ENCODE data around the gene LINC00237.

LINC00237 gene

GRCh38 chr20:21074605-21075336, 31.4 kb downstream of the LINC00237 start:
- Histone ChIP-seq H3K4me1 (ENCODE audit: control insufficient read depth, insufficient read depth, low read length, poor library complexity, severe bottlenecking) (no peaks in the 10 kb centered on the region), H3K4me3 (ENCODE audit: extremely low read depth, insufficient read depth, low read length, poor library complexity, severe bottlenecking) (no peak overlapping the region), H3K36me3 (ENCODE audit: control insufficient read depth, insufficient read depth, low read length) (no peaks in the 10 kb centered on the region), H3K27ac (ENCODE audit: low read depth, low read length, severe bottlenecking) (no peak overlapping the region), H3K9me3 (ENCODE audit: control insufficient read depth, low read length) (no peaks in the 10 kb centered on the region)
- WGBS, 2 experiments (ENCODE audit: insufficient coverage in 2 of 2) = 88 to 100% methylated on average over 8 to 11 of the region's 12 CpGs

DNA sequence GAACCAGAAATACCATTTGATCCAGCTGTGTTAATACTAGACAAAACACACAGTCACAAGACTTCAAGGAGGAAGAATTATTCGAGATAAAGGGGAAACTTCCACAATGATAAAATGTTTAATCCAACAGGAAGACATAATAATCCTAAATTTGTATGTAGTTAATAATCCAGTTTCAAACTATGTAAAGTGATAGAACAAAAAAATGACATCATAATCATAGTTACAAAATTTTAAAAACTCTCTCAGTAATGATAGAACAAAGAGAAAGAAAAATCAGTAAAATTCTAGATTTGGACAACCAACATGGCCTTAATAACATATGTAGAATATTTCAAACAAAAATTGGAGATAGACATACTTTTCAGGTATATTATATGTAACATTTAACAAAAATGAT, 38.9 kb downstream of the LINC00237 start:
- Histone ChIP-seq H3K4me1 (ENCODE audit: control insufficient read depth, insufficient read depth, low read length, poor library complexity, severe bottlenecking) (no peaks in the 10 kb centered on the region), H3K36me3 (ENCODE audit: control insufficient read depth, insufficient read depth, low read length) (no peaks in the 10 kb centered on the region), H3K4me3 (ENCODE audit: extremely low read depth, insufficient read depth, low read length, poor library complexity, severe bottlenecking) (no peak overlapping the region), H3K27ac (ENCODE audit: low read depth, low read length, severe bottlenecking) (no peak overlapping the region), H3K9me3 (ENCODE audit: control insufficient read depth, low read length) (no peaks in the 10 kb centered on the region)
- WGBS, 2 experiments (ENCODE audit: insufficient coverage in 2 of 2) = no CpG with 5 or more reads among the region's 1 CpG

DNA sequence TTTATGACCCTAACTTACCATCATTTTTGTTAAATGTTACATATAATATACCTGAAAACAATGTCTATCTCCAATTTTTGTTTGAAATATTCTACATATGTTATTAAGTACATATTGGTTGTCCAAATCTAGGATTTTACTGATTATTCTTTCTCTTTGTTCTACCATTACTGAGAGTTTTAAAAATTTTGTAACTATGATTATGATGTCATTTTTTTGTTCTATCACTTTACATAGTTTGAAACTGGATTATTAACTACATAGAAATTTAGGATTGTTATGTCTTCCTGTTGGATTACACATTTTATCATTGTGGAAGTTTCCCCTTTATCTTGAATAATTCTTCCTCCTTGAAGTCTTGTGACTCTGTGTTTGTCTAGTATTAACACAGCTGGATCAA, 41.2 kb downstream of the LINC00237 start:
- Histone ChIP-seq H3K36me3 (ENCODE audit: control insufficient read depth, insufficient read depth, low read length) (no peaks in the 10 kb centered on the region), H3K4me3 (ENCODE audit: extremely low read depth, insufficient read depth, low read length, poor library complexity, severe bottlenecking) (no peak overlapping the region), H3K27ac (ENCODE audit: low read depth, low read length, severe bottlenecking) (no peak overlapping the region), H3K4me1 (ENCODE audit: control insufficient read depth, insufficient read depth, low read length, poor library complexity, severe bottlenecking) (no peaks in the 10 kb centered on the region), H3K9me3 (ENCODE audit: control insufficient read depth, low read length) (no peaks in the 10 kb centered on the region)

GRCh38 chr20:21063276-21063675, 42.9 kb downstream of the LINC00237 start:
- Histone ChIP-seq H3K9me3 (ENCODE audit: control insufficient read depth, low read length) (no peaks in the 10 kb centered on the region), H3K36me3 (ENCODE audit: control insufficient read depth, insufficient read depth, low read length) (no peaks in the 10 kb centered on the region), H3K4me3 (ENCODE audit: extremely low read depth, insufficient read depth, low read length, poor library complexity, severe bottlenecking) (no peak overlapping the region), H3K27ac (ENCODE audit: low read depth, low read length, severe bottlenecking) (no peak overlapping the region), H3K4me1 (ENCODE audit: control insufficient read depth, insufficient read depth, low read length, poor library complexity, severe bottlenecking) (no peaks in the 10 kb centered on the region)
- 86 to 97% methylated on average over 6 of the region's 7 CpGs for WGBS, 2 experiments (ENCODE audit: insufficient coverage in 2 of 2)

GRCh38 chr20:21053002-21053762, 53.0 kb downstream of the LINC00237 start:
- H3K36me3 ChIP-seq (ENCODE audit: control insufficient read depth, insufficient read depth, low read length) = no peaks in the 10 kb centered on the region
- peaks cover 11% of the 10 kb centered on the region for H3K4me1 ChIP-seq (ENCODE audit: control insufficient read depth, insufficient read depth, low read length, poor library complexity, severe bottlenecking)
- H3K4me3 ChIP-seq (ENCODE audit: extremely low read depth, insufficient read depth, low read length, poor library complexity, severe bottlenecking) = no peak overlapping the region
- no peak overlapping the region for H3K27ac ChIP-seq (ENCODE audit: low read depth, low read length, severe bottlenecking)
- WGBS, 2 experiments (ENCODE audit: insufficient coverage in 2 of 2) = 11 to 20% methylated on average over 3 of the region's 10 CpGs
- H3K9me3 ChIP-seq (ENCODE audit: control insufficient read depth, low read length) = no peaks in the 10 kb centered on the region

GRCh38 chr20:21052686-21053001, 53.5 kb downstream of the LINC00237 start:
- H3K9me3 ChIP-seq (ENCODE audit: control insufficient read depth, low read length) = no peaks in the 10 kb centered on the region
- H3K4me3 ChIP-seq (ENCODE audit: extremely low read depth, insufficient read depth, low read length, poor library complexity, severe bottlenecking) = no peak overlapping the region
- no peak overlapping the region for H3K27ac ChIP-seq (ENCODE audit: low read depth, low read length, severe bottlenecking)
- H3K4me1 ChIP-seq (ENCODE audit: control insufficient read depth, insufficient read depth, low read length, poor library complexity, severe bottlenecking) = peaks cover 11% of the 10 kb centered on the region
- no peaks in the 10 kb centered on the region for H3K36me3 ChIP-seq (ENCODE audit: control insufficient read depth, insufficient read depth, low read length)
- WGBS, 2 experiments (ENCODE audit: insufficient coverage in 2 of 2) = 52 to 77% methylated on average over 2 to 3 of the region's 6 CpGs

GRCh38 chr20:21052241-21052640, 53.9 kb downstream of the LINC00237 start:
- Histone ChIP-seq H3K4me3 (ENCODE audit: extremely low read depth, insufficient read depth, low read length, poor library complexity, severe bottlenecking) (no peak overlapping the region), H3K36me3 (ENCODE audit: control insufficient read depth, insufficient read depth, low read length) (no peaks in the 10 kb centered on the region), H3K4me1 (ENCODE audit: control insufficient read depth, insufficient read depth, low read length, poor library complexity, severe bottlenecking) (peaks cover 11% of the 10 kb centered on the region), H3K27ac (ENCODE audit: low read depth, low read length, severe bottlenecking) (no peak overlapping the region), H3K9me3 (ENCODE audit: control insufficient read depth, low read length) (no peaks in the 10 kb centered on the region)
- WGBS, 2 experiments (ENCODE audit: insufficient coverage in 2 of 2) = 92 to 95% methylated on average over 4 to 5 of the region's 5 CpGs

- no peaks in the 10 kb centered on the region for H3K36me3 ChIP-seq (ENCODE audit: control insufficient read depth, insufficient read depth, low read length)
- no peaks in the 10 kb centered on the region for H3K9me3 ChIP-seq (ENCODE audit: control insufficient read depth, low read length)
- H3K4me3 ChIP-seq (ENCODE audit: extremely low read depth, insufficient read depth, low read length, poor library complexity, severe bottlenecking) = no peak overlapping the region
- peaks cover 11% of the 10 kb centered on the region for H3K4me1 ChIP-seq (ENCODE audit: control insufficient read depth, insufficient read depth, low read length, poor library complexity, severe bottlenecking)
- 76 to 83% methylated on average over 2 to 3 of the region's 3 CpGs for WGBS, 2 experiments (ENCODE audit: insufficient coverage in 2 of 2)
- H3K27ac ChIP-seq (ENCODE audit: low read depth, low read length, severe bottlenecking) = no peak overlapping the region
Observed at GRCh38 chr20:21050710-21051109, 55.4 kb downstream of the LINC00237 start.

- Histone ChIP-seq H3K9me3 (ENCODE audit: control insufficient read depth, low read length) (no peaks in the 10 kb centered on the region), H3K27ac (ENCODE audit: low read depth, low read length, severe bottlenecking) (no peak overlapping the region), H3K4me1 (ENCODE audit: control insufficient read depth, insufficient read depth, low read length, poor library complexity, severe bottlenecking) (peaks cover 11% of the 10 kb centered on the region), H3K36me3 (ENCODE audit: control insufficient read depth, insufficient read depth, low read length) (no peaks in the 10 kb centered on the region), H3K4me3 (ENCODE audit: extremely low read depth, insufficient read depth, low read length, poor library complexity, severe bottlenecking) (no peak overlapping the region)
- 77 to 100% methylated on average over 3 to 5 of the region's 6 CpGs for WGBS, 2 experiments (ENCODE audit: insufficient coverage in 2 of 2)
Observed at GRCh38 chr20:21049305-21049828, 56.8 kb downstream of the LINC00237 start.

DNA sequence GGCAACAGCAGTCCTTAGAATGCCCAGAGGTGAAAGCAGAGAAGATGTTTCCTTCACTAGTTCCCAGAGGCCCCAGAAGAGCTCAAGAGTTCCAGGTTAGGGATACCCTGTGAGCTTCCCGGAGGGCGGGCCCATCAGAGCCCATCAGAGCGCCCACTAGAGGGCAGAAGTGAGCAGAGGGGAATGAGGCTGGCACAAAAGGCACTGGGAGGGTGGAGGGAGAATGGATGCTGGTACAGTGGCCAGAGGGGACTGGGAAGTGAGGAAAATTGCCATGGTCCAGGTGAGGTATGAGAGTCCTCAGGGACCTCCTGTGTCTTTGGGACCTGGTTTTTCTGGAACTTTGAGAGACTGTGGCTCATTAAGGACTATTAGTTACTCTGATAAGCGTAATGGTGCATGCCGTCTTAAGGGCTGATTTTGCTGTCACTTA, 57.3 kb downstream of the LINC00237 start:
- Histone ChIP-seq H3K9me3 (ENCODE audit: control insufficient read depth, low read length) (no peaks in the 10 kb centered on the region), H3K36me3 (ENCODE audit: control insufficient read depth, insufficient read depth, low read length) (no peaks in the 10 kb centered on the region), H3K27ac (ENCODE audit: low read depth, low read length, severe bottlenecking) (no peak overlapping the region), H3K4me1 (ENCODE audit: control insufficient read depth, insufficient read depth, low read length, poor library complexity, severe bottlenecking) (peaks cover 11% of the 10 kb centered on the region), H3K4me3 (ENCODE audit: extremely low read depth, insufficient read depth, low read length, poor library complexity, severe bottlenecking) (no peak overlapping the region)
- WGBS, 2 experiments (ENCODE audit: insufficient coverage in 2 of 2) = 0 to 28% methylated on average over 1 to 3 of the region's 5 CpGs

DNA sequence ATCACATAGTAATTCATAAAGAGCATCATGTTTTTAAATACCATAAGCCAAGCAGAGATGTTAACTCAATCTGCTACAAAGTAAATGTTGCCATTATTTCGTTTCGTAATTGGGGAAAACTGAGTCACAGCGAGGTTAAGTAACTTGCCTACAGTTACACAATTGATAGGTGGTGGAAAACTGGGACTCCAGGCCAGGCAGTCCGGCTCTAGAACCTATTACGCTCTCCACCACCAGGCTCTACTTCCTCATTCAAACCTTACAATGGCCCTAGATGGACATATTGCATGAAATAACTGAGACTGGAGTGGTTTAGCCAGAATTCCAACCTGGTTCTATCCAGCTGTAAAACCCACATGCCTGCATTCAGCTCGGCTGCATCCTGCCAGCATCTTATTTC, 58.2 kb downstream of the LINC00237 start:
- WGBS, 2 experiments (ENCODE audit: insufficient coverage in 2 of 2) = 93 to 100% methylated on average over 2 to 3 of the region's 6 CpGs
- Histone ChIP-seq H3K4me1 (ENCODE audit: control insufficient read depth, insufficient read depth, low read length, poor library complexity, severe bottlenecking) (peaks cover 3% of the 10 kb centered on the region), H3K4me3 (ENCODE audit: extremely low read depth, insufficient read depth, low read length, poor library complexity, severe bottlenecking) (no peak overlapping the region), H3K27ac (ENCODE audit: low read depth, low read length, severe bottlenecking) (no peak overlapping the region), H3K9me3 (ENCODE audit: control insufficient read depth, low read length) (no peaks in the 10 kb centered on the region), H3K36me3 (ENCODE audit: control insufficient read depth, insufficient read depth, low read length) (no peaks in the 10 kb centered on the region)
